Right lobe of liver (tissue), 4 donors: ENCODE data around the gene INTS1.

ENCODE experiments used
- POLR2A ChIP-seq: fragments of 450-650 bp; IDR thresholded peaks from one replicate; pipeline ENCODE4 v1.6.1; 2017; ENCODE audit warnings: antibody characterized with exemption, mild to moderate bottlenecking
- TF ChIP-seq, protein P1 (sequence below), 4 donors: fragments of 200-600 bp in 3 of 4; fragments of 450-650 bp in 1 of 4; IDR thresholded peaks; one replicate each; pipeline versions ENCODE4 v1.5.1 to v1.8.0; 2016 to 2022; ENCODE audit warnings: antibody characterized with exemption in 4 of 4, mild to moderate bottlenecking in 2 of 4
- donor health status: DM: no; HTN: no; CAD: no.
- donor health status: DM: no; HTN: no; CAD: no.
- donor health status: DM: no; HTN: yes; CAD: no.

DNA sequence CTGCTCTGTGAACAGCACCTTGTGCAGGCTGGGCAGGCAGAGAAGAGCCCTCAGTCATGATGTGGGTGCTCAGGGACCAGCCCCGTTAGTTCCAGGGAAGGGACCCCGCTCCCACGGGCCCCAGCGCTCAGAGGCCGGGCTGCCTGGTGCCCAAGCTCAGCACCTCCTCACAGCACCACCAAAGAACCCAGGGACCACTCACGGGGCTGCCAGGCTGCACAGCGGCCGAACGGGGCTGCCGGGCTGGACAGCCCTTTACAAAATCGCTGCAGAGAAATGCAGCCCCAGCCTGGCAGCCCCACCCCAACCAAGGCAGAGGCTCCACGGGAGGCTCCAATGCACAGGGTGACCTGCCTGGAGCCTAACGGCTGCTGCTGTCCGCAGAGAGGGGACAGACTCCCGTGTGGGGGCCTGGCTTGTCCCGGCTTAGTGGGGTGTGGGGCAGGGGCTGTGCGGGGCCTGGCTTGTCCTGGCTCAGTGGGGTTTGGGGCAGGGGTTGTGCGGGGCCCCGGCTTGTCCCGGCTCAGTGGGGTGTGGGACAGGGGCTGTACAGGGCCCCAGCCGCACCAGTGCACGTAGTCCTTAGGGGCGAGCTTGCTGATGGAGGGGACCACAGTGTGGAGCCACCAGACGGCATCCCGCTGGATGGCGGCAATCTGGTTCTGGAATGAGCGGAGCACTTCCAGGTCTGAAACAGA lies 9.2 kb downstream of the INTS1 start:
- TF ChIP-seq, protein P1, sequence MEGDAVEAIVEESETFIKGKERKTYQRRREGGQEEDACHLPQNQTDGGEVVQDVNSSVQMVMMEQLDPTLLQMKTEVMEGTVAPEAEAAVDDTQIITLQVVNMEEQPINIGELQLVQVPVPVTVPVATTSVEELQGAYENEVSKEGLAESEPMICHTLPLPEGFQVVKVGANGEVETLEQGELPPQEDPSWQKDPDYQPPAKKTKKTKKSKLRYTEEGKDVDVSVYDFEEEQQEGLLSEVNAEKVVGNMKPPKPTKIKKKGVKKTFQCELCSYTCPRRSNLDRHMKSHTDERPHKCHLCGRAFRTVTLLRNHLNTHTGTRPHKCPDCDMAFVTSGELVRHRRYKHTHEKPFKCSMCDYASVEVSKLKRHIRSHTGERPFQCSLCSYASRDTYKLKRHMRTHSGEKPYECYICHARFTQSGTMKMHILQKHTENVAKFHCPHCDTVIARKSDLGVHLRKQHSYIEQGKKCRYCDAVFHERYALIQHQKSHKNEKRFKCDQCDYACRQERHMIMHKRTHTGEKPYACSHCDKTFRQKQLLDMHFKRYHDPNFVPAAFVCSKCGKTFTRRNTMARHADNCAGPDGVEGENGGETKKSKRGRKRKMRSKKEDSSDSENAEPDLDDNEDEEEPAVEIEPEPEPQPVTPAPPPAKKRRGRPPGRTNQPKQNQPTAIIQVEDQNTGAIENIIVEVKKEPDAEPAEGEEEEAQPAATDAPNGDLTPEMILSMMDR (IDR thresholded peaks at IDR 0.05): no peak
- no peak for TF ChIP-seq POLR2A
